ENCODE data around the gene C1orf35. TPM values are rescaled to one million over a fixed set of nuclear protein-coding genes. Genes with fewer than 3 reads are reported as not detected.

C1orf35 gene
- total and polyA plus RNA-seq, 2 of the 8 experiments (the other 6 are each of a cell fraction or from before 2014, with no cell fraction given) = 18.6 to 19.9 TPM

GRCh38 chr1:228081144-228081543, 22.0 kb downstream of the C1orf35 start (continued):
- TF ChIP-seq CTCF (IDR thresholded peaks at IDR 0.05; ENCODE audit: control extremely low read depth in 1 of 3, insufficient read depth in 1 of 3, low read depth in 1 of 3, low read length in 3 of 3) (no peak), JUND (IDR thresholded peaks at IDR 0.05; ENCODE audit: low read length) (no peak), HDAC6 (IDR thresholded peaks at IDR 0.05; ENCODE audit: low read depth, low read length) (no peak), PHF8 (conservative IDR thresholded peaks at IDR 0.05; ENCODE audit: low read depth, low read length) (no peak), E2F6 (IDR thresholded peaks at IDR 0.05) (no peak), JUN (IDR thresholded peaks at IDR 0.05; ENCODE audit: low read depth, low read length) (no peak)
